Measurements from ENCODE around the gene GAA. TPM values are rescaled to one million over a fixed set of nuclear protein-coding genes. Genes with fewer than 3 reads are reported as not detected.
"Not testable (repeated sequence)": the region's sequence is repeated elsewhere in the genome, so short reads cannot be mapped to it uniquely, and the experiment has no call there.

GAA gene
- total RNA-seq, 3 donors from 2014 or later = 40.6 to 80.3 (median 56.5) TPM

DNA sequence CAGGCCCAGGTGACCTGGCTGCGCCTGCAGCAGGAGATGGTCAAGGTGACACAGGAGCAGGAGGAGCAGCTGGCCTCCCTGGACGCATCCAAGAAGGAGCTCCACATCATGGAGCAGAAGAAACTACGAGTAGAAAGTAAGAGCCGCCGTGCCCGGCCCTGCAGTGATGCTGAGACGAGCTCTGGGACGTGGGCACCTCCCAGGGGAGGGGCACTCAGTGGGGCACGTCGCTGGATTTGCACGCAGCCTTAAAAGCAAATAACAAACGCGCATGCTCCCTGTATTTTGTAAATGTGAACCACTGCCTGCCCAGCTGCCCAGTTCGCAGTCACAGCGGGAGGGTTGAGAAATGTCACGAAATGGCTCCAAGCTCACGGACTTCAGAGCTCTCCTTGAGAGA lies 15.3 kb upstream of the GAA start:
- no peak for DNase-seq (ENCODE audit: low spot score in 2 of 2)
- H3K4me1 ChIP-seq = peaks cover 0 to 7% of the 10 kb centered on the region in 2 donors
- no peaks in the 10 kb centered on the region for H3K27me3 ChIP-seq
- TF ChIP-seq POLR2AphosphoS5 (IDR thresholded peaks at IDR 0.05) = no peak
- TF ChIP-seq, protein P1, sequence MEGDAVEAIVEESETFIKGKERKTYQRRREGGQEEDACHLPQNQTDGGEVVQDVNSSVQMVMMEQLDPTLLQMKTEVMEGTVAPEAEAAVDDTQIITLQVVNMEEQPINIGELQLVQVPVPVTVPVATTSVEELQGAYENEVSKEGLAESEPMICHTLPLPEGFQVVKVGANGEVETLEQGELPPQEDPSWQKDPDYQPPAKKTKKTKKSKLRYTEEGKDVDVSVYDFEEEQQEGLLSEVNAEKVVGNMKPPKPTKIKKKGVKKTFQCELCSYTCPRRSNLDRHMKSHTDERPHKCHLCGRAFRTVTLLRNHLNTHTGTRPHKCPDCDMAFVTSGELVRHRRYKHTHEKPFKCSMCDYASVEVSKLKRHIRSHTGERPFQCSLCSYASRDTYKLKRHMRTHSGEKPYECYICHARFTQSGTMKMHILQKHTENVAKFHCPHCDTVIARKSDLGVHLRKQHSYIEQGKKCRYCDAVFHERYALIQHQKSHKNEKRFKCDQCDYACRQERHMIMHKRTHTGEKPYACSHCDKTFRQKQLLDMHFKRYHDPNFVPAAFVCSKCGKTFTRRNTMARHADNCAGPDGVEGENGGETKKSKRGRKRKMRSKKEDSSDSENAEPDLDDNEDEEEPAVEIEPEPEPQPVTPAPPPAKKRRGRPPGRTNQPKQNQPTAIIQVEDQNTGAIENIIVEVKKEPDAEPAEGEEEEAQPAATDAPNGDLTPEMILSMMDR (IDR thresholded peaks at IDR 0.05) = no peak
- TF ChIP-seq POLR2A (IDR thresholded peaks at IDR 0.05) = no peak
- no peaks in the 10 kb centered on the region for H3K9me3 ChIP-seq
- no peak overlapping the region for H3K4me3 ChIP-seq
- intact Hi-C loops (cut with DNase I; ENCODE audit: low total_unique reads) = no loop called here
- H3K27ac ChIP-seq = no peak overlapping the region
- no peaks in the 10 kb centered on the region for H3K36me3 ChIP-seq

DNA sequence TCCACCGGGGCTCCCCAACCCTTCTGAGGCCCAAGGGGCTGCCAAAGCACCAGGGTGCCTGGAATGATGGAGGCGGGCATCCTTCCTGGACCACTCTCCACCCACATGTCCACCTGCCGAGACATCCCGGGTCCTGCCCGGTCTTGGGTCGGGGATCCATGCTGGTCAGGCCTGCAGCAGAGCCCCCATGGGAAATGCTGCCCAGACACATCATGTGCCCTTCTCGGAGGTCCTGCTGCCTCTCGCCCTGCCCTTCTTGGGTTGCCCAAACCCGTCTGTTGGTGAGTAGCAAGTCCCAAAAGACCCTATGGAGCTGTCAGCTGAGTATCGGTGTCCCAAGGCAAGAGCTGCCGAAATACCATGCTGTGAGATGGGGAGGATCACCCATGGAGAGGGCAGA lies 14.8 kb upstream of the GAA start:
- Histone ChIP-seq H3K4me3 (no peak overlapping the region), H3K4me1 (peaks cover 0 to 7% of the 10 kb centered on the region in 2 donors), H3K27ac (no peak overlapping the region), H3K27me3 (no peaks in the 10 kb centered on the region), H3K36me3 (no peaks in the 10 kb centered on the region), H3K9me3 (no peaks in the 10 kb centered on the region)
- no peak for DNase-seq (ENCODE audit: low spot score in 2 of 2)
- no peak for TF ChIP-seq POLR2AphosphoS5 (IDR thresholded peaks at IDR 0.05)
- TF ChIP-seq POLR2A (IDR thresholded peaks at IDR 0.05) = no peak
- TF ChIP-seq, protein P1 (IDR thresholded peaks at IDR 0.05) = no peak
- intact Hi-C loops (cut with DNase I; ENCODE audit: low total_unique reads) = no loop called here

DNA sequence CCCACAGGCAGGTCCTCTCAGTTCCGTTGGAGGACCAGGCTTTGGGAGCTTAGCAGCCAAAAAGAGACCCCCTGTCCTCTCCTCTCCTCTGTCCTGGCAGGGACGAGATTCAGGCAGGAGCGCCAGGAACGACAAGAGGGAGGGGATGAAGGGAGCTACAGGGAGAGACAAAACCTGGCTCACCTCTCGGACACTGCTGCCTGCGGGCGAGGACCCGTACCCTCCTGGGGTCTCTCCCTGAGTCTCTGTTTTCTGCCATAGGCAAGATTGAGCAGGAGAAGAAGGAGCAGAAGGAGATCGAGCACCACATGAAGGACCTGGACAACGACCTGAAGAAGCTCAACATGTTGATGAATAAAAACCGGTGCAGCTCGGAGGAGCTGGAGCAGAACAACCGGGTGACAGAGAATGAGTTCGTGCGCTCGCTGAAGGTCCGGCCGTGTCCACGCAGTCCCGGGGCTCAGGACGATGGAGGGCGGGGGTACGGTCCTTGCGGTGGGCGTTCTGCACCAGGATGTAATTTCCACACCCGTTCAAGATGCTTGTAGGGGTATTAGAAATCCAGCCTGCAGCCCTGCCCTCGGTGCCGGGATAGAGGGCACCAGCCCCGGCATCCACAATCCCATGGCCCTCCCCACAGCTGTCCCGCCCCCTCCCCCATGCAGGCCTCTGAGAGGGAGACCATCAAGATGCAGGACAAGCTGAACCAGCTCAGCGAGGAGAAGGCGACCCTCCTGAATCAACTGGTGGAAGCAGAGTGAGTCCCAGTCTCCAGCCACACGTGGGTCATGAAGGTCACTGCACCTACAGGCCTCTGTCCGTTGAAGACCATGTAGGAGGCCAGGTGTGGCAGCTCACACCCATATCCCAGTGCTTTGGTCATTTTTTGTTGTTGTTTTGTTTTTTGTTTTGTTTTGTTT lies 13.8 kb upstream of the GAA start:
- no peak for DNase-seq (ENCODE audit: low spot score in 2 of 2)
- Histone ChIP-seq H3K4me1 (peaks cover 0 to 4% of the 10 kb centered on the region in 2 donors), H3K4me3 (no peak overlapping the region), H3K36me3 (no peaks in the 10 kb centered on the region), H3K27ac (no peak overlapping the region), H3K9me3 (no peaks in the 10 kb centered on the region), H3K27me3 (no peaks in the 10 kb centered on the region)
- no peak for TF ChIP-seq POLR2A (IDR thresholded peaks at IDR 0.05)
- TF ChIP-seq POLR2AphosphoS5 (IDR thresholded peaks at IDR 0.05) = no peak
- TF ChIP-seq, protein P1 (IDR thresholded peaks at IDR 0.05) = no peak
- intact Hi-C loops (cut with DNase I; ENCODE audit: low total_unique reads) = no loop called here

GRCh38 chr17:80089762-80090161 lies 11.6 kb upstream of the GAA start:
- DNase-seq (ENCODE audit: low spot score in 2 of 2) = no peak
- Histone ChIP-seq H3K4me3 (no peak overlapping the region), H3K27ac (no peak overlapping the region), H3K36me3 (no peaks in the 10 kb centered on the region), H3K4me1 (no peaks in the 10 kb centered on the region), H3K9me3 (no peaks in the 10 kb centered on the region), H3K27me3 (no peaks in the 10 kb centered on the region)
- intact Hi-C loops (cut with DNase I; ENCODE audit: low total_unique reads) = no loop called here
- TF ChIP-seq POLR2AphosphoS5 (IDR thresholded peaks at IDR 0.05) (no peak), POLR2A (IDR thresholded peaks at IDR 0.05) (no peak)
- TF ChIP-seq, protein P1 (IDR thresholded peaks at IDR 0.05) = no peak

DNA sequence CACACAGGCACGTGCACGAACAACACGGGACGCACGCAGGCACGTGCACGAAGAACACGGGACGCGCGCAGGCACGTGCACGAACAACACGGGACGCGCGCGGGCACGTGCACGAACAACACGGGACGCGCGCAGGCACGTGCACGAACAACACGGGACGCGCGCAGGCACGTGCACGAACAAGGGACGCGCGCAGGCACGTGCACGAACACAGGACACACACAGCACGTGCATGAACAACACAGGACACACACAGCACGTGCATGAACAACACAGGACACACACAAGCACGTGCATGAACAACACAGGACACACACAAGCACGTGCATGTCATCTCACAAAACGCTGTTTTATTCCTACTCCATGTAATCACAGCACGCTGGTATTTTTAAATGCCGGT lies 11.2 kb upstream of the GAA start:
- H3K4me3 ChIP-seq; H3K36me3 ChIP-seq; DNase-seq (ENCODE audit: low spot score in 2 of 2); H3K27me3 ChIP-seq; H3K4me1 ChIP-seq; H3K27ac ChIP-seq; H3K9me3 ChIP-seq; intact Hi-C loops (cut with DNase I; ENCODE audit: low total_unique reads): not testable (repeated sequence)

Measured in breast epithelium (tissue), 4 donors.